A549 (cell line): ENCODE results near the gene RCAN2. TPM values are rescaled to one million over a fixed set of nuclear protein-coding genes. Genes with fewer than 3 reads are reported as not detected.

Source experiments
- ATAC-seq, 2 experiments: fragments of 200-7000 bp in 1 of 2; fragments of >200 bp in 1 of 2; cut with Nextera tagmentation in 1 of 2; cut with Tn5 transposase in 1 of 2; 3 replicates each; pipeline versions ENCODE4 v1.8.0 to v1.9.1; 2018 to 2020; ENCODE audit warnings: mild to moderate bottlenecking in 1 of 2, moderate library complexity in 1 of 2
- CTCF ChIA-PET: fragments of 300-600 bp; sonication (Branson Sonifier 250); formaldehyde crosslinking; extraction: SDS; loops from one replicate; lab custom pipeline; 2021; ENCODE audit warnings: antibody characterized with exemption, inconsistent platforms; lab: Yijun Ruan, JAX
- POLR2A ChIA-PET: fragments of 350-600 bp; formaldehyde crosslinking; extraction: SDS; loops from one replicate; lab custom pipeline; 2021; ENCODE audit warnings: antibody characterized with exemption, inconsistent platforms; lab: Yijun Ruan, JAX
- DNase-seq, 2 experiments: peaks; one replicate each; pipeline versions ENCODE4 v3.0.0 to v3.0.0-alpha.2; 2011 to 2016; ENCODE audit warnings: low read depth in 1 of 2, low spot score in 1 of 2
- FAIRE-seq: peaks from 2 replicates; lab custom pipeline; 2011; peaks lifted over from hg19 to GRCh38; lab: Jason Lieb, UNC
- H3K27ac ChIP-seq, 2 experiments: fragments of >200 bp; sonication (Bioruptor Twin); formaldehyde crosslinking; 3 replicates each; pipeline ENCODE4 v1.5.1; 2016 to 2017
- H3K4me1 ChIP-seq: fragments of >200 bp; sonication (Bioruptor Twin); formaldehyde crosslinking; 3 replicates; pipeline ENCODE4 v1.6.1; 2016
- H3K4me2 ChIP-seq: fragments of >200 bp; sonication (Bioruptor Twin); formaldehyde crosslinking; 3 replicates; pipeline ENCODE4 v1.6.1; 2016
- H3K4me3 ChIP-seq: fragments of >200 bp; sonication (Bioruptor Twin); formaldehyde crosslinking; 3 replicates; pipeline ENCODE4 v1.5.1; 2016
- H3K9me3 ChIP-seq: fragments of >200 bp; sonication (Bioruptor Twin); formaldehyde crosslinking; 3 replicates; pipeline ENCODE4 v1.6.1; 2016
- CEBPB ChIP-seq, 2 experiments: fragments of >200 bp in 1 of 2; sonication (Bioruptor Twin) in 1 of 2; formaldehyde crosslinking in 1 of 2; IDR thresholded peaks; 2 replicates each; pipeline ENCODE4 v1.6.1; 2012 to 2016
- ESRRA ChIP-seq: fragments of 150-350 bp; IDR thresholded peaks from 2 replicates; pipeline ENCODE4 v1.6.1; 2014; ENCODE audit warnings: mild to moderate bottlenecking, low read length, borderline replicate concordance
- FOSL2 ChIP-seq, 2 experiments: fragments of 450-650 bp in 1 of 2; fragments of >200 bp in 1 of 2; sonication (Bioruptor Twin) in 1 of 2; formaldehyde crosslinking; IDR thresholded peaks; 2 replicates each; pipeline versions ENCODE4 v1.5.0 to v1.6.1; 2016 to 2020; ENCODE audit warnings: mild to moderate bottlenecking in 1 of 2, moderate library complexity in 1 of 2
- FOXS1 ChIP-seq: fragments of 250-450 bp; sonication (Bioruptor Pico); IDR thresholded peaks from 2 replicates; pipeline ENCODE4 v1.5.0; 2020; ENCODE audit warnings: mild to moderate bottlenecking, moderate library complexity
- HEYL ChIP-seq: fragments of 250-450 bp; sonication (Bioruptor Pico); IDR thresholded peaks from 2 replicates; pipeline ENCODE4 v1.8.0; 2021; ENCODE audit warnings: mild to moderate bottlenecking, moderate library complexity
- KDM1A ChIP-seq: fragments of 200-600 bp; sonication (generic); IDR thresholded peaks from 2 replicates; pipeline ENCODE4 v1.6.1; 2016; ENCODE audit warnings: low read depth, mild to moderate bottlenecking
- KDM5A ChIP-seq: fragments of 200-600 bp; sonication (generic); IDR thresholded peaks from 2 replicates; pipeline ENCODE4 v1.6.1; 2016; ENCODE audit warnings: antibody characterized with exemption, mild to moderate bottlenecking
- MAZ ChIP-seq: fragments of 150-350 bp; IDR thresholded peaks from 2 replicates; pipeline ENCODE4 v1.6.1; 2014; ENCODE audit warnings: antibody characterized with exemption, low read depth, low read length, borderline replicate concordance
- RAD21 ChIP-seq, 2 experiments: fragments of >200 bp in 1 of 2; sonication (Bioruptor Twin) in 1 of 2; formaldehyde crosslinking in 1 of 2; IDR thresholded peaks in 1 of 2; conservative IDR thresholded peaks in 1 of 2; 2 replicates in 1 of 2; 3 replicates in 1 of 2; pipeline ENCODE4 v1.6.1; 2012 to 2018; ENCODE audit warnings: inconsistent platforms in 1 of 2
- RARB ChIP-seq: fragments of 250-450 bp; sonication (Bioruptor Pico); IDR thresholded peaks from 2 replicates; pipeline ENCODE4 v1.8.0; 2021; ENCODE audit warnings: mild to moderate bottlenecking, moderate library complexity
- RCOR1 ChIP-seq: fragments of 150-350 bp; IDR thresholded peaks from 2 replicates; pipeline ENCODE4 v1.6.1; 2014; ENCODE audit warnings: antibody characterized with exemption, low read length, low read depth
- SMC3 ChIP-seq: fragments of >200 bp; sonication (Bioruptor Twin); formaldehyde crosslinking; IDR thresholded peaks from 3 replicates; pipeline ENCODE4 v1.6.1; 2018; ENCODE audit warnings: inconsistent platforms
- SREBF2 ChIP-seq: fragments of 450-650 bp; IDR thresholded peaks from 2 replicates; pipeline ENCODE4 v1.6.1; 2014; ENCODE audit warnings: mild to moderate bottlenecking, moderate library complexity
- ZC3H11A ChIP-seq: fragments of 450-650 bp; IDR thresholded peaks from 2 replicates; pipeline ENCODE4 v1.6.1; 2014; ENCODE audit warnings: antibody characterized with exemption, mild to moderate bottlenecking
- ZSCAN20 ChIP-seq: fragments of 250-450 bp; sonication (Bioruptor Pico); IDR thresholded peaks from 2 replicates; pipeline ENCODE4 v1.8.0; 2022; ENCODE audit warnings: mild to moderate bottlenecking, moderate library complexity
- WGBS: methylation state at CpG from one replicate; pipeline ENCODE4 v1.1.6; 2017; ENCODE audit errors: missing lambda C conversion rate; 5-methylcytosine and 5-hydroxymethylcytosine counted together
- polyA plus RNA-seq, 4 experiments: library from polyadenylated mRNA; depleted of rRNA in 3 of 4; stranded (reverse); fragments of >200 nt; fragmentation: RNase III in 1 of 4; extraction: RNeasy Plus Mini Kit Qiagen cat#74134 plus additional on column Dnase treatment in 1 of 4; gene quantifications; 2 replicates in 3 of 4; 3 replicates in 1 of 4; pipeline ENCODE4 v1.2.3, GENCODE V29; 2011 to 2017
- TF ChIP-seq, protein P1 (sequence below): fragments of >200 bp; sonication (Bioruptor Twin); formaldehyde crosslinking; IDR thresholded peaks from 2 replicates; pipeline ENCODE4 v1.6.1; 2016
- TF ChIP-seq, protein P2 (sequence below): fragments of 200-600 bp; sonication (generic); IDR thresholded peaks from 2 replicates; pipeline ENCODE4 v1.6.1; 2016; ENCODE audit warnings: antibody characterized with exemption, mild to moderate bottlenecking, moderate library complexity
- TF ChIP-seq, protein P3 (sequence below): IDR thresholded peaks from 2 replicates; pipeline ENCODE4 v1.6.1; 2012
- TF ChIP-seq, protein P4 (sequence below): fragments of >200 bp; sonication (Bioruptor Twin); formaldehyde crosslinking; IDR thresholded peaks from 3 replicates; pipeline ENCODE4 v1.5.1; 2016

The RCAN2 gene
- polyA plus RNA-seq, 2 of the 4 experiments (the other 2 are of a cell fraction): not detected

DNA sequence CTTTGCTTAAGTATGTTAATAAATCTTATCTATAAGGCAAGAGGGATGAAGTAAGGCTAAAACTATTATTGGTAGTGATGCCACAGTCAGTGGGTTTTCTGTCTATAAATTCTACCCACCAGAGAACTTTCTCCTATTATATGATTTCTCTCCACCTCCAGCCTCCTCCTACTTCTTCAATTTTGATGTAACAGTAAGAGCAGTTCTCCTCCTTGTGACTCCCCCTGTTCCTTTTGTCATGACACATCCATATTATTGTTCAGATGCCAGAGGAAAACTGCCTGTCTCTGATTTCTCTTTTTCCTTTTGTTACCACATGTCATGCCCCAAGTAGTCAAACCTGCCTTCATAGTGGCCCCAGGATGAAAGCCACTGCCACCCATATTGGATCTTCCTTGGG is 9.1 kb upstream of the RCAN2 start:
- H3K4me1 ChIP-seq: no peaks in the 10 kb centered on the region
- FAIRE-seq: no peak
- no peaks in the 10 kb centered on the region for H3K9me3 ChIP-seq
- no peak overlapping the region for H3K4me3 ChIP-seq
- POLR2A ChIA-PET: no interaction called here
- TF ChIP-seq, protein P1, sequence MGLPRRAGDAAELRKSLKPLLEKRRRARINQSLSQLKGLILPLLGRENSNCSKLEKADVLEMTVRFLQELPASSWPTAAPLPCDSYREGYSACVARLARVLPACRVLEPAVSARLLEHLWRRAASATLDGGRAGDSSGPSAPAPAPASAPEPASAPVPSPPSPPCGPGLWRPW: no peak
- TF ChIP-seq KDM1A (no peak), ZSCAN20 (CRISPR knock-in tag) (no peak), ESRRA (no peak), SREBF2 (no peak), HEYL (CRISPR knock-in tag) (no peak), RARB (no peak), RCOR1 (no peak), FOXS1 (CRISPR knock-in tag) (no peak), FOSL2 (IDR thresholded peaks at IDR 0.05) (no peak), FOSL2 (CRISPR knock-in tag; IDR thresholded peaks at IDR 0.05) (no peak), CEBPB (IDR thresholded peaks at IDR 0.05) (no peak), MAZ (no peak), ZC3H11A (no peak)
- TF ChIP-seq, protein P2, sequence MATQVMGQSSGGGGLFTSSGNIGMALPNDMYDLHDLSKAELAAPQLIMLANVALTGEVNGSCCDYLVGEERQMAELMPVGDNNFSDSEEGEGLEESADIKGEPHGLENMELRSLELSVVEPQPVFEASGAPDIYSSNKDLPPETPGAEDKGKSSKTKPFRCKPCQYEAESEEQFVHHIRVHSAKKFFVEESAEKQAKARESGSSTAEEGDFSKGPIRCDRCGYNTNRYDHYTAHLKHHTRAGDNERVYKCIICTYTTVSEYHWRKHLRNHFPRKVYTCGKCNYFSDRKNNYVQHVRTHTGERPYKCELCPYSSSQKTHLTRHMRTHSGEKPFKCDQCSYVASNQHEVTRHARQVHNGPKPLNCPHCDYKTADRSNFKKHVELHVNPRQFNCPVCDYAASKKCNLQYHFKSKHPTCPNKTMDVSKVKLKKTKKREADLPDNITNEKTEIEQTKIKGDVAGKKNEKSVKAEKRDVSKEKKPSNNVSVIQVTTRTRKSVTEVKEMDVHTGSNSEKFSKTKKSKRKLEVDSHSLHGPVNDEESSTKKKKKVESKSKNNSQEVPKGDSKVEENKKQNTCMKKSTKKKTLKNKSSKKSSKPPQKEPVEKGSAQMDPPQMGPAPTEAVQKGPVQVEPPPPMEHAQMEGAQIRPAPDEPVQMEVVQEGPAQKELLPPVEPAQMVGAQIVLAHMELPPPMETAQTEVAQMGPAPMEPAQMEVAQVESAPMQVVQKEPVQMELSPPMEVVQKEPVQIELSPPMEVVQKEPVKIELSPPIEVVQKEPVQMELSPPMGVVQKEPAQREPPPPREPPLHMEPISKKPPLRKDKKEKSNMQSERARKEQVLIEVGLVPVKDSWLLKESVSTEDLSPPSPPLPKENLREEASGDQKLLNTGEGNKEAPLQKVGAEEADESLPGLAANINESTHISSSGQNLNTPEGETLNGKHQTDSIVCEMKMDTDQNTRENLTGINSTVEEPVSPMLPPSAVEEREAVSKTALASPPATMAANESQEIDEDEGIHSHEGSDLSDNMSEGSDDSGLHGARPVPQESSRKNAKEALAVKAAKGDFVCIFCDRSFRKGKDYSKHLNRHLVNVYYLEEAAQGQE: no peak
- TF ChIP-seq, protein P3, sequence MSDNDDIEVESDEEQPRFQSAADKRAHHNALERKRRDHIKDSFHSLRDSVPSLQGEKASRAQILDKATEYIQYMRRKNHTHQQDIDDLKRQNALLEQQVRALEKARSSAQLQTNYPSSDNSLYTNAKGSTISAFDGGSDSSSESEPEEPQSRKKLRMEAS: no peak
- TF ChIP-seq, all 56 proteins: peak for 0
- Histone ChIP-seq H3K4me2 (no peak overlapping the region), H3K27ac (no peak overlapping the region)
- CTCF ChIA-PET: no interaction called here
- no peak for DNase-seq
- ATAC-seq: no peak

DNA sequence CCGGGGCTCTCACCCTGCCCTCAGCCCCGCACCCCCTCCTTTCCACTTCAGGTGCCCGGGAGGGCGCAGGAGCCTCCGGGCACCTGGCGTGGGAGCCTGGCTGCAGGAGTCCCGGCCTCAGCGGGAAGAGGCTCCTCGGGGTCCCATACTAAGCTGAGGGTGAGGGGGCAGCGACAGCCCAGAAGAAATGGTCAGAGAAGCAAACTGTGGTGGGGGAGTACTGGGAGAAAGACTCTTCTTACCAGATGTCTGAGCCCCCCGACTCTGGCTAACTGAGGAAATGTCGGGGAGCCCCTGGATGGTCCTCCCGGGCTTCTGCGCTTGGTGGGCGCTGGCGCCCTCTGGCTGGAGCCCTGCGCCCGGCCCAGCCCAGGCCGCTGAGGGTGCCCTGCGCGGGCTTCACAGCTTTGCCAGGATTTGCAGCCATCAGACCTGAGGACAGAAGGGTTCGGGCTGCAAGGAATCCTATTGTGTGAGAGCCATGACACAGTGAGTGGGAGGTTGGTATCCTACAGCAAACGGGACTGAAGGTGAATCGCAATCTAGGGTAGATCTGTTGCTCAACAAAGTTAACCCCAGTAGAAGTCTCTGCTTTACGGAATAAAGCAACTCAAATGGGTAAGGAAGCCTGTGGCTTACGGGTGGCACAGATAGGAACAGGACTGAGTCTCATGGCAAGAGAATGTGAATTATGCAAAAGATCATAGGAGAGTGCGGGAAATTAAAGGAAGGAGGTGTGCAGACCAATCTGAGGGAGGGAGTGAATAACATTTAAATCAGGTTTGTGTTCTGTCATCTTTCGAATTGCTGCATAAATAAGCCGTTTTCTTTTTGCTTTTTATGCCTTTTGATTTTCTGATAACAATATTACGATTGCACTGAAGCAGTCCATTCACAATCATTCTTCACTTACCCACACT is 639 bp upstream of the RCAN2 start:
- DNase-seq: peak; percentile 14
- ATAC-seq: peak; percentile 90 to 97
- Histone ChIP-seq H3K4me3 (peak overlapping the region; percentile 60), H3K4me2 (peak overlapping the region; percentile 99), H3K4me1 (peaks cover 4% of the 10 kb centered on the region; the same call in 1 of the 3 replicates)
- no peak for FAIRE-seq
- POLR2A ChIA-PET: no interaction called here
- TF ChIP-seq KDM5A (no peak), RARB (no peak), SMC3 (peak; percentile 38; the same call in 2 of the 3 replicates), RAD21 (conservative IDR thresholded peaks at IDR 0.05 in 1 of 2, IDR thresholded peaks at IDR 0.05 in 1 of 2) (peak; percentile 26 to 34; a peak in 2 of 5 replicates)
- TF ChIP-seq, protein P4, sequence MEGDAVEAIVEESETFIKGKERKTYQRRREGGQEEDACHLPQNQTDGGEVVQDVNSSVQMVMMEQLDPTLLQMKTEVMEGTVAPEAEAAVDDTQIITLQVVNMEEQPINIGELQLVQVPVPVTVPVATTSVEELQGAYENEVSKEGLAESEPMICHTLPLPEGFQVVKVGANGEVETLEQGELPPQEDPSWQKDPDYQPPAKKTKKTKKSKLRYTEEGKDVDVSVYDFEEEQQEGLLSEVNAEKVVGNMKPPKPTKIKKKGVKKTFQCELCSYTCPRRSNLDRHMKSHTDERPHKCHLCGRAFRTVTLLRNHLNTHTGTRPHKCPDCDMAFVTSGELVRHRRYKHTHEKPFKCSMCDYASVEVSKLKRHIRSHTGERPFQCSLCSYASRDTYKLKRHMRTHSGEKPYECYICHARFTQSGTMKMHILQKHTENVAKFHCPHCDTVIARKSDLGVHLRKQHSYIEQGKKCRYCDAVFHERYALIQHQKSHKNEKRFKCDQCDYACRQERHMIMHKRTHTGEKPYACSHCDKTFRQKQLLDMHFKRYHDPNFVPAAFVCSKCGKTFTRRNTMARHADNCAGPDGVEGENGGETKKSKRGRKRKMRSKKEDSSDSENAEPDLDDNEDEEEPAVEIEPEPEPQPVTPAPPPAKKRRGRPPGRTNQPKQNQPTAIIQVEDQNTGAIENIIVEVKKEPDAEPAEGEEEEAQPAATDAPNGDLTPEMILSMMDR: peak; percentile 44; the same call in 2 of the 3 replicates
- TF ChIP-seq, all 56 proteins: peak for 3
- CTCF ChIA-PET: interaction anchor here (0.6 to 1.4 kb wide), 4 partner anchors 15 to 707 kb away, joined by 3 to 4 read pairs (median 4); no protein-coding TSS in a partner anchor
- Histone ChIP-seq H3K27ac (no peak overlapping the region), H3K9me3 (no peaks in the 10 kb centered on the region)
- 15% methylated on average over 12 of the region's 30 CpGs for WGBS
